Body of pancreas (tissue), 4 donors: ENCODE measurements around the gene LIN7B. TPM values are rescaled to one million over a fixed set of nuclear protein-coding genes. Genes with fewer than 3 reads are reported as not detected.

Experiments
- ATAC-seq: fragments of 150-250 bp; one replicate; pipeline ENCODE4 v1.9.1; 2016
- DNase-seq, 4 donors: peaks; one replicate each; pipeline ENCODE4 v3.0.0-alpha.2; 2019
- H3K27ac ChIP-seq, 4 donors: fragments of 200-600 bp; sonication (generic); 1 replicate in 3 of 4; 2 replicates in 1 of 4; pipeline versions ENCODE4 v1.5.1 to v1.6.1; 2016 to 2019; ENCODE audit warnings: mild to moderate bottlenecking in 1 of 4, mixed read lengths in 1 of 4, moderate library complexity in 1 of 4
- H3K27me3 ChIP-seq, 2 donors: fragments of 200-600 bp; sonication (generic); one replicate each; pipeline ENCODE4 v1.6.0; 2016; ENCODE audit warnings: mild to moderate bottlenecking in 1 of 2
- H3K36me3 ChIP-seq, 2 donors: fragments of 200-600 bp; sonication (generic); replicated peaks in 1 of 2; 2 replicates each; pipeline ENCODE4 v1.5.1; 2016; ENCODE audit warnings: low read depth in 2 of 2; ENCODE audit not compliant: insufficient read depth in 1 of 2
- H3K4me1 ChIP-seq: fragments of 200-600 bp; sonication (generic); one replicate; pipeline ENCODE4 v1.6.0; 2016
- H3K4me3 ChIP-seq, 2 donors: fragments of 200-600 bp; sonication (generic); 1 replicate in 1 of 2; 2 replicates in 1 of 2; pipeline ENCODE4 v1.5.1; 2016 to 2019
- H3K9me3 ChIP-seq, 3 donors: fragments of 200-600 bp; sonication (generic); 1 replicate in 2 of 3; 2 replicates in 1 of 3; pipeline ENCODE4 v1.5.1; 2016
- POLR2A ChIP-seq, 3 donors: fragments of 450-650 bp; IDR thresholded peaks; one replicate each; pipeline ENCODE4 v1.6.1; 2016; ENCODE audit warnings: antibody characterized with exemption in 3 of 3, mild to moderate bottlenecking in 2 of 3
- WGBS, 2 donors: methylation state at CpG; one replicate each; pipeline ENCODE4 v1.1.5; 2017; 5-methylcytosine and 5-hydroxymethylcytosine counted together
- intact Hi-C: fragments of 100-400 bp; cut with DNase I; formaldehyde crosslinking; loops from one replicate; pipeline ENCODE4 v1.15.1; 2023
- total RNA-seq, 2 donors: library from RNA; depleted of rRNA; stranded (reverse); fragments of >200 nt; gene quantifications; one replicate each; pipeline ENCODE4 v1.1.0, GENCODE V29; 2016
- TF ChIP-seq, protein P1 (sequence below), 7 experiments: fragments of 450-650 bp in 4 of 7; fragments of 200-600 bp in 3 of 7; sonication (generic) in 3 of 7; IDR thresholded peaks; one replicate each; pipeline ENCODE4 v1.5.1; 2016 to 2019; ENCODE audit warnings: antibody characterized with exemption in 7 of 7

The LIN7B gene
- total RNA-seq, 2 donors from 2014 or later = 8.3 to 24.1 TPM

DNA sequence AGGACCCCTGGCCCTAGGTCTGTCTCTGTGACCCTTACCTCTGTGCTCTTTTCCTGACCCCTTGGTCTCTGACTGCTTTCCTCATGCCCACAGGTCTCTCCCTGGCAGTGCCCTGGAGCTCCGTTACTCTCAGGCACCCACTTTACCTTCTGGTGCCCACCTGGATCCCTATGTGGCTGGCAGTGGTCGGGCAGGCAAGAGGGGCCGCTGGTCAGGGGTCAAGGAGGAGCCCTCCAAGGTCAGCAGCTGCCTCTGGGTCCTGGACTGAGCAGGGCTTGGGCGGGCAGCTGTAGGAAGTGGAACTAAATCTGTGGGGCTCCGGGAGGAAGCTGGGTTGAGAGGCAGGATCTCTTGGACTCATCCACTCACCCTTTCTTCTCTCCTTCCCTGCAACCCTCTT is 21.5 kb downstream of the LIN7B start:
- no peak for DNase-seq
- Histone ChIP-seq H3K4me1 (peaks cover 13% of the 10 kb centered on the region), H3K36me3 (no peaks in the 10 kb centered on the region), H3K9me3 (no peaks in the 10 kb centered on the region), H3K27ac (no peak overlapping the region), H3K27me3 (no peaks in the 10 kb centered on the region), H3K4me3 (no peak overlapping the region)
- ATAC-seq = no peak
- intact Hi-C loops = no loop called here
- TF ChIP-seq, protein P1, sequence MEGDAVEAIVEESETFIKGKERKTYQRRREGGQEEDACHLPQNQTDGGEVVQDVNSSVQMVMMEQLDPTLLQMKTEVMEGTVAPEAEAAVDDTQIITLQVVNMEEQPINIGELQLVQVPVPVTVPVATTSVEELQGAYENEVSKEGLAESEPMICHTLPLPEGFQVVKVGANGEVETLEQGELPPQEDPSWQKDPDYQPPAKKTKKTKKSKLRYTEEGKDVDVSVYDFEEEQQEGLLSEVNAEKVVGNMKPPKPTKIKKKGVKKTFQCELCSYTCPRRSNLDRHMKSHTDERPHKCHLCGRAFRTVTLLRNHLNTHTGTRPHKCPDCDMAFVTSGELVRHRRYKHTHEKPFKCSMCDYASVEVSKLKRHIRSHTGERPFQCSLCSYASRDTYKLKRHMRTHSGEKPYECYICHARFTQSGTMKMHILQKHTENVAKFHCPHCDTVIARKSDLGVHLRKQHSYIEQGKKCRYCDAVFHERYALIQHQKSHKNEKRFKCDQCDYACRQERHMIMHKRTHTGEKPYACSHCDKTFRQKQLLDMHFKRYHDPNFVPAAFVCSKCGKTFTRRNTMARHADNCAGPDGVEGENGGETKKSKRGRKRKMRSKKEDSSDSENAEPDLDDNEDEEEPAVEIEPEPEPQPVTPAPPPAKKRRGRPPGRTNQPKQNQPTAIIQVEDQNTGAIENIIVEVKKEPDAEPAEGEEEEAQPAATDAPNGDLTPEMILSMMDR (IDR thresholded peaks at IDR 0.05) = no peak
- no peak for TF ChIP-seq POLR2A (IDR thresholded peaks at IDR 0.05)
- 89 to 90% methylated on average over 5 of the region's 5 CpGs for WGBS, 2 donors

DNA sequence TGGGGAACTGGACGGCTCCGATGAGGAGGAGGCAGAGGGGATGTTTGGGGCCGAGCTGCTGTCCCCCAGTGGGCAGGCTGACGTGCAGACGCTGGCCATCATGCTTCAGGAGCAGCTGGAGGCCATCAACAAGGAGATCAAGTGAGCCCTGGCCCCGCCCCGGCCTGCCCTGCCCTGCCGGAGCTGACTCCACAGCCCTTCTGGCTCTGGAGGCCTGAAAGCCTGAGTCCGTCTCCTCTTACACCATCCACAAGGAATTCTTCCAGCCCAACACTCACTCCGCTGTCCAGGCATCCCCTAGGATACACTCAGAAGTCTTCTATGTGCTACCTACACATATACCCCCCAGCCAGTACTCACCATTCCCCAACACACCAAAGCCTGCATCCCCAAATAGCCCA is 22.6 kb downstream of the LIN7B start:
- WGBS, 2 donors = 78 to 84% methylated on average over 5 to 10 of the region's 10 CpGs
- H3K27ac ChIP-seq = no peak overlapping the region
- DNase-seq = no peak

DNA sequence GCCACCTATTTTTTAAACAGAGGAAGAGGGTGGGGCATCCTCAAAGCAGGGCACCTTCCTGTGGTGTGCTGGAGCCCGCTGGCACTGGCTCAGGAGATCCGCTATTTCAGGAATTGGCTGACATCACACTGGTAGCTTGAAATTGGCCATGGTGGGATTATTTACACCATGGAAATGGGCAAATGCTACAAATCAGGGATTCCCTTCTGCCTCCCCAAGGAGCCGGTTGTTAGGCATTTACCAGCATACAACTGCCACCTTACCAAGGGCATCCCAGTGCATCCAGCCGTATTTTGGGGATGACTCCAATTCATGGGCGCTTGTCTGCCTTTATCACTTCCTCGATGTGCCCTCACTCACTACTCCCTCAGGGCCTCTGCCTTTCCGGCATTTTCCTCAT is 26.8 kb downstream of the LIN7B start:
- TF ChIP-seq, protein P1 (IDR thresholded peaks at IDR 0.05) = no peak
- TF ChIP-seq POLR2A (IDR thresholded peaks at IDR 0.05) = no peak
- ATAC-seq (no peak), DNase-seq (no peak)
- H3K9me3 ChIP-seq = no peaks in the 10 kb centered on the region
- H3K4me3 ChIP-seq = no peak overlapping the region
- WGBS, 2 donors = 78 to 95% methylated on average over 5 to 7 of the region's 7 CpGs
- H3K4me1 ChIP-seq = peaks cover 21% of the 10 kb centered on the region
- no peak overlapping the region for H3K27ac ChIP-seq
- H3K27me3 ChIP-seq = no peaks in the 10 kb centered on the region
- H3K36me3 ChIP-seq = no peaks in the 10 kb centered on the region
- intact Hi-C loops = loop anchor here (10.0 kb wide), 1 partner anchor 46 kb away; no protein-coding TSS in a partner anchor

More for the DNA sequence above, 22.6 kb downstream of the LIN7B start:
- intact Hi-C loops = no loop called here
- Histone ChIP-seq H3K4me3 (no peak overlapping the region), H3K36me3 (no peaks in the 10 kb centered on the region), H3K9me3 (no peaks in the 10 kb centered on the region), H3K27me3 (no peaks in the 10 kb centered on the region), H3K4me1 (peaks cover 13% of the 10 kb centered on the region)
- TF ChIP-seq, protein P1 (IDR thresholded peaks at IDR 0.05) = no peak
- no peak for TF ChIP-seq POLR2A (IDR thresholded peaks at IDR 0.05)
- ATAC-seq = peak; percentile 9

DNA sequence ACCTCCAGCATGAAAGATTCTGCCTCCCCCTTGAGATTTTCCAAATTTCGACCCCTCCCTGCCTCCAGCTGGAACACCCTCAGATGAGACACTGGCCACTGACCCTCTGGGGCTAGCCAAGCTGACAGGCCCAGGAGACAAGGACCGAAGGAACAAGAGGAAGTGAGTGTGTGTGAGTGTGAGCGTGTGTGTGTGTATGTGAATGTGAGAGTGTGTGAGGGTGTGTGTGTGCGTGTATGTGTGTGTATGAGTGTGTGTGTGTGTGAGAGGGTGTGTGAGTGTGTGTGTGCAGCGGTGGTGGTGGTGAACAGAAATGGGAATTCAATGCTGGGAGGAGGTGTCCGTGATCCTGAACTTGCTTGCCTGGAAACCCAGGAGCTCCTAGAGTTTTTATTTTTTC is 27.2 kb downstream of the LIN7B start:
- H3K27me3 ChIP-seq = no peaks in the 10 kb centered on the region
- whole genome bisulfite sequencing, 2 donors = 65 to 74% methylated on average over 6 of the region's 6 CpGs
- ATAC-seq (no peak), DNase-seq (no peak)
- H3K4me1 ChIP-seq = peaks cover 25% of the 10 kb centered on the region
- TF ChIP-seq, protein P1 (IDR thresholded peaks at IDR 0.05) = no peak
- no peak for TF ChIP-seq POLR2A (IDR thresholded peaks at IDR 0.05)
- H3K4me3 ChIP-seq = no peak overlapping the region
- no peaks in the 10 kb centered on the region for H3K9me3 ChIP-seq
- intact Hi-C loops = loop anchor here (10.0 kb wide), 1 partner anchor 47 kb away; no protein-coding TSS in a partner anchor
- H3K27ac ChIP-seq = no peak overlapping the region
- no peaks in the 10 kb centered on the region for H3K36me3 ChIP-seq

DNA sequence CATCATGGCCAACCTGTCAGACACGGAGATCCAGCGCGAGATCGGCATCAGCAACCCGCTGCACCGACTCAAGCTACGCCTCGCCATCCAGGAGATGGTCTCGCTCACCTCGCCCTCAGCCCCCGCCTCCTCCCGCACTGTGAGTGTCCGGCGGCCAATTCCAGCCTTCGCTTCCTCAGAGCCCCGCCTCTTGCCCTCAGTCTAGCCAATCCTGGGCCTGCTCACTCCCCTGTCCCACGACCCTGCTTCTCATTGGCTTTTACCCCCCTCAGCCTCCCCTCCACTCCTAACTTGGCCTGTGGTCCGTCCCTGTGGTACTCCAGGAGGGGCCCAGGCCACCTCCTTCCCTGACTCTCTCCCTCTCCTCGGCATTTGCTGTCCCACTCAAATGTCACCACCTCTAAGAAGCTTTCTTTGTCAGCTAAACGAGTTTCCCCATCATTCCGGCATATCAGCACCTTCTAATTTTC is 28.7 kb downstream of the LIN7B start:
- intact Hi-C loops = loop anchor here (10.0 kb wide), 1 partner anchor 48 kb away; no protein-coding TSS in a partner anchor
- TF ChIP-seq, protein P1 (IDR thresholded peaks at IDR 0.05) = no peak
- peak in 1 of 3 donors; percentile 14 for TF ChIP-seq POLR2A (IDR thresholded peaks at IDR 0.05)
- DNase-seq (peak; percentile 88 to 94 (median 93)), ATAC-seq (peak; percentile 97)
- Histone ChIP-seq H3K4me1 (peaks cover 25% of the 10 kb centered on the region), H3K9me3 (no peaks in the 10 kb centered on the region), H3K36me3 (no peaks in the 10 kb centered on the region), H3K27ac (no peak overlapping the region), H3K27me3 (no peaks in the 10 kb centered on the region), H3K4me3 (peak overlapping the region in 1 of 2 donors; percentile 32)
- 1 to 5% methylated on average over 20 to 21 of the region's 21 CpGs for WGBS, 2 donors
